T-helper 2 cell treated with Interferon-gamma antibody and Interleukin-4, amounts not matched to agents 100 ng/mL and 5 ng/mL, for 36 hours (primary cell): ENCODE data around the gene SETD2. TPM values are rescaled to one million over a fixed set of nuclear protein-coding genes. Genes with fewer than 3 reads are reported as not detected.
"Not testable (repeated sequence)": the region's sequence is repeated elsewhere in the genome, so short reads cannot be mapped to it uniquely, and the experiment has no call there.

Experiments used
- intact Hi-C: fragments of 100-400 bp; cut with micrococcal nuclease; formaldehyde crosslinking; loops from one replicate; pipeline ENCODE4 v1.15.1; 2023
- total RNA-seq: library from RNA; stranded (reverse); gene quantifications from 2 replicates; pipeline ENCODE4 v1.2.3, GENCODE V29; 2022

SETD2 gene
- total RNA-seq, 1 donor from 2014 or later = 46.2 TPM

DNA sequence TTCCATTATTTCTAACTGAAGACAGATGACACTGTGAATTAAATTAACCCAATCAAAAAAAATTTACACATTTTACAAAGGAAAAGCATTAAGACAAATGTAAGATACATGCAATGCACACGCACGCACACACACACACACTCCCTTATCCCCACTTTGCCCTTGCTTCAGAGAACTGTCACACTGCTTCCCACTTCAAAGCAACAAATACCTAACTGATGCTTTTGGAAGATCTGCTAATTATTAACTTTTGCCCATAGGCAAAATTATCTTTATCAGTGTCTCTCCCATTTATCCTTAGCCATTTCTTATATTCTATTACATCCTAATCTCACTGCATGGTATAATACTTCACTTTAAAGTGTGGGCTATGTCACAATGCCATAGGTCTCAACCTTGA lies 60.3 kb downstream of the SETD2 start:
- intact Hi-C loops = no loop called here

DNA sequence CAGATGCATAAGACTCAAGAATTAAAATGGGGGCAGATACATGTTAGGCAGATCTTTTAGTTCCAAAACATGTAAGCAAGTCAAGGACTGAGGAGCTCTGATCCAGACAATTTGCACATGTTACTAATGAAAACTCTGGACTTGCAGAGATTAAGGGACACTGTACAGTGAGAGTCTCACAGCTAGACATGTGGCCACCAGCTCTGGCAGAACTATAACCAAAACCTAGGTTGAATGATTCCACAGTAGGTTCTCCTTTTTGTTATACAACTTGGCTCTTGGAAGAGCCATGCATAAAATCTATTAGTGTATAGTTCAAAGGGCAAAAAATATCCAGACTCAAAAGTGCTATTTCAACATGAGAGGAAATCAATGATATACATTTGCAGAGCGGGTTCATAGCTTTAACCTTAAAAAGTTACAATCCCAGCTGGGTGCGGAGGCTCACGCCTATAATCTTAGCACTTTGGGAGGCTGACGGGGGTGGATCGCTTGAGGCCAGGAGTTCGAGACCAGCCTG lies 61.8 kb downstream of the SETD2 start:
- intact Hi-C loops = no loop called here

DNA sequence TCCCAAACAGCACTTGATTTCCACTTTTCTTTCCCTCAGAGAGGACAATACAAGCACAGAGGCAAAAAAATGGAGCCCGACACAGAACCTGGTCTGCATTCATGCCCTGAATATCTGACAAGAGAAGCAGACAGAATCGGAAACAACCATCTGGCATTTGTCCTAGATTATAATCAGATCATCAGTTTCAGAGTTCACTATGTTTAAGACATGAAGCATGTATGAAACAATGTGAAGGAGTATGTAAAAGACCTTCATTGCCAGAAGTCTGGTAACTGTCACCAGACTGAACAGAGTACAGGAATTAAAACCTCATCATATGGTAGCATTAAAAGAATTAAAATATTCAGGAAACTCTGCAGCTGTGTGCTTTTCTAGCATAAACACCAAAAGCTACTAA lies 65.0 kb downstream of the SETD2 start:
- intact Hi-C loops = no loop called here

DNA sequence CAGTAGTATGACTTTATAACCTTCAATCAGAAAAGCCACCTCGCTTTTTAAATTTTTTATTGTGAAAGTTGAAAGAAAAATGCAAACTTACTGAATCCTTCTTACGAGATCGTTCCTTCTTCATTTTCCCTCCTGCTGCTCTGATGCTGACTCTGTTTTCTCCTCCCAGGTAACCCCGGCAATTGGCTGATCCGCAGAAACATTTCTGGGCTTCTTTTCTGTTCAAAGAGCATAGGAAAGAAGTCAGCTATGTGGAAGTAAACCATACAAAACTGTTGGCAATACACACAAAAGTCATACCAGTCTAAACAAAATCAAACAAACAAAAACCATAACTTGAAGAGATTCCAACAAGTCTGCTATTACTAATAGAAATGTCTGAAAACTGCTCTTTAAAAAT lies 66.0 kb downstream of the SETD2 start:
- intact Hi-C loops = no loop called here

DNA sequence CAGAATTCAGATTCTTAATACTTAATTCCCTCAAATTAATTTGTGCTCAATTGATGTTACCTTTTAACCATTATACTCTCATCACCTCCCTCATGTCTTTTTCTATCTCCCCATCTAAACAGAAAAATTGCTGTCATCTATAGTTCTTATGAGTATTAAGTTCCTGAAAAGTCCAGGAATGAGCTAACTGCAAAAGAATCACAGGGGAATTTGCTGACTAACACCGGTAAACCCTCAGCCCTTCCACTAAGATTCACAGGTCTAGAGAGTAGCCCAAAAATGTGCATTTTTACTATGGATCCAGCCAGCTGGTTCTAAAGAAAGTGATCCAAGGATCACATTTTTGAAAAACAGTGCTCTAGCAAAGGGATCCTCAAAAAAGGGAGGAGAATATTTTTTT lies 67.0 kb downstream of the SETD2 start:
- intact Hi-C loops = no loop called here

DNA sequence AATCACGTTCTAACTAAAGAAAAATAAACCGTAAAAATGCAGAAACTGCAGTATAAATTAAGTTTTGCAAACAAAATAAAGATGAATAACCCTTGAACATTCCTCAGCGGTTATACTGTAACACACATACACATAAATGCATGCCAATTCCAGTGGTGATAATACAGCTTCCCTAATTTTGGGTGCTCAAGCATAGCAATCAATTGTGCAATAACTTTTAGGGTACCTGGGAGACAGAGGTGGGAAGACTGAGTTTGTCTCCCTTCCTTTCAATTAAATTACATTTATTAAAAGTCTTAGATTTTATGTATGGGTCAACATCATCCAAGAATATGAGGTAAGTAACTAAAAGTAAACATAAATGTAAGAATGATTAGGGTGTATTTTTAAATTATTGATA lies 71.8 kb downstream of the SETD2 start:
- intact Hi-C loops = no loop called here

DNA sequence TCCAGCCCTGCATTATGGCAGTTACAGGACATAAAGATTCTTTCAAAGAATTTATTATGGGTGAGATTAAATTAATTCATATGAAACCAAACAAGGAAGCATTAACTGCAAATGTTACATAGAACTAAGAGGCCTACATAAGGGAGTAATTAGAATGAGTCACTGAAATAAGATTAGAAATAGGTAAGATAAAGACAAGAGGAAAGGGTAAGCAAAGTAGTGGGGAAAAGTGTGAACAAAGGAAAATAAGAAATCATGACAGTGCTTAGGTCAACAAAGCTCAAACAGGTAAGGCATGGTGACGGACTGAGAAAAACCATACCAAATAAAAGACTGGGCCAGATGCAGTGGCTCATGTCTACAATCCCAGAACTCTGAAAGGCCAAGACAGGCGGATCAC lies 74.3 kb downstream of the SETD2 start:
- intact Hi-C loops = no loop called here

DNA sequence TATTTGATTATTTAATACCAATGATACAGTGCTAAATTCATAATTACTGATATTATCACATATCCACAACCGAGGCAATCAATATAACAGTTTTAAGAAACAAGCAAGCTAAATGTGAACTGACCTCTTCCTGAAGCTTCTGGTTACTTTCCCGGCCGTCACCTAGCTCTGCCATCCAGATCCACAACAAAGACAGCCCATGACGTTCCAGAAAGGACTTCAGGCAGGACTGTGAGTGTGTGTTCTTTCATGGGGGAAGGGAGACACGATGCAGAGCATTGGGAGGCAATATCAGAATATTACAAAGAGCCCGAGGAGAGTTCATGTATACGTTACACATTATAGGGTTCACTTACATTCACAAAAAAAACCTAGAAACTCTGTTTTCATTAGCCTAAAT lies 77.8 kb downstream of the SETD2 start:
- intact Hi-C loops = no loop called here

DNA sequence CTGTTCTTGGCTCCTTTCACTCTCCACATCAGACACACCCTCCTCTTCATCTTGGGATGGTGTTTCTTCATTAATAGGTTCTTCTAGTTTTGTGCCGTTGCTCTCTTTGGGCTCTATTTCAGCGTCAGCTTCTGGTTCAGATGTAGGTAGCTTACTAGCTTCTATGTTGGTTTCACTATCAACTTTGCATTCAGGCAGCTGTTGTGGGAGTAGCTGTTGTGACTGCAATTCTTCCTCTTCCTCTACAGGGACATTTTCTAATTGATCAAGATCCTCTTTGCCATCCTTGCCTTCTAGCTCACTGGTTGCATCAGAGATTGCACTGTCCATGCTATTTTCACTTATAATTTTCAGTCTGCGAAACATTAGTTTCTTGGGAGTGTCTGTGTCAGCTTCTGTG lies 80.1 kb downstream of the SETD2 start:
- intact Hi-C loops = no loop called here

DNA sequence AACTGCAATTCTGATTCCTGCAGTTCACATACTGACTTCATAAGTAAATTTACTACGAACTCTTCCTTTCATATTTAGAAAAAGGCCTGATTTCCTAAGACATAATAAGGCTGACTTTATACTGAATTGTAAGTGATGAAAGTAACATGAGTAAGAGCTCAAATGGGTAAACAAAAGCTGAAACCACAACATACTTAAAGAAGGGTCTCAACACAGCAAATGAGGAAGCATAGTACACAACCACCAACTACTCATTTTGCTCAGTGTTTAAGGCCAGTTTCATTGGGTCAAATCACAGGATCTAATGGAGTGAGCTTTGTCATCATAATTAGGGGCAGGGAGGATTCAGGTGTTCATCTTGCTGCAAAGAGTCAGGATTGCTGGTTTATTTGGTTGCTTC lies 81.4 kb downstream of the SETD2 start:
- intact Hi-C loops = no loop called here

DNA sequence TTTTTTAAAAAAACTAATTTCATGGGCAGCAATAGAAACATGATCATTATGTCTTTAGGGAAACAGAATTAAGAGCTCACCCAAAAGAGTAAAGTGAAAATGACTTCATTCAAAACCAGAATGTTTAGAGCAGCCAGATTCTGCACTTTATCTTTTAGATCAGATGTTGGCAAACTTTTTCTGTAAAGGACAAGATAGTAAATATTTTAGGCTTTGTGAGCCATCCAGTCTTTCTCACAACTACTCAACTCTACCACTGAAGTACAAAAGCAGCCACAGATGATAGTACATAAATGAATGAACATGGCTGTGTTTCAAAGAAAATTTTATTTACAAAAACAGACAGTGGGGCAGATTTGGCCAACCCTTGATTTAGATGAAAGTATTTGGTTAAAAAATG lies 84.5 kb downstream of the SETD2 start:
- intact Hi-C loops = no loop called here

DNA sequence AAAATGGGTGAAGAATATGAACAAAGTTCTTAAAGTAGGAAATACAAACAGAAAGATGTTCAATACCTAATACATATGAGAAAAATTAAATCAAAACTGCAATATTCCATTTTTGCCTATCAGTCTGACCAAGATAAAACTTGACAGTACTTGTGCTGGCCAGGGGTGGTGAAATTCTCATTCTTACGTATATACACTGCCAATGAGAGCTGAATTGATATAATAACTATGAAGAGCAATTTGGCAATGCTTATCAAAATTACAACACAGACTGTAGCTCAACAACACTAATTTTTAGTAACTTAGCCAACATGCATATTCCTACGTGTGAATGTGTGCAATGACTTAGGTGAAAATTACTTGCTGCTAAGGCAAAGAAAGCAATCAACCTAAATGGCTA lies 90.2 kb downstream of the SETD2 start:
- intact Hi-C loops = no loop called here

DNA sequence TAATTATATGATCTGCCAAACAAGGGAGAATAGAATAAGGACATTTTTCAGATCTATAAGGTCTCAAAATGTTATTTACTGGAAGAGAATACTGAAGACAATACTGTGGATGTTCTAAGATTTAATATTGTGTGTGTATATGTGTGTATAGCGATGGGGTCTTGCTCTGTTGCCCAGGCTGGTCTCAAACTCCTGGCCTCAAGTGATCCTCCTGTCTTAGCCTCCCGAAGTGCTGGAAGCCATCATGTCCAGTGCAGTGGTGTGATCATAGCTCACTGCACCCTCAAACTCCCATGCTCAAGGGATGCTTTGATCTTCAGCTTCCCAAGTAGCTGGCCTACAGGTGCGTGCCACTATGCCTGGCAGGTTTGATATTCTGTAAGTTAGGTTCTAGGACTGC lies 93.1 kb downstream of the SETD2 start:
- intact Hi-C loops = no loop called here

DNA sequence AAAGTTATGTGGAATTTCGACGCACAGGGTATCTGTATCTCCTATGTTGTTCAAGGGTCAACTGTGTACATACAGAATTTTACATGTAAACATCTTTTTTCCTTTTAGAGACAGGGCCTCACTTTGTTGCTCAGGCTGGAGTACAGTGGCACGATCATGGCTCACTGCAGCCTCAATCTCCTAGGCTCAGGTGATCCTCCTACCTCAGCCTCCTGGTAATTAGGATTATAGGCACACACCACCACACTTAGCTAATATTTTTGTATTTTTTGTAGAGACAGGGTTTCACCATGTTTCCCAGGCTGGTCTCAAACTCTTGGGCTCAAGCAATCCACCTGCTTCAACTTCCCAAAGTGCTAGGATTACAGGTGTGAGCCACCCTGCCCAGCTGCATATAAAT lies 97.7 kb downstream of the SETD2 start:
- intact Hi-C loops = not testable (repeated sequence)

DNA sequence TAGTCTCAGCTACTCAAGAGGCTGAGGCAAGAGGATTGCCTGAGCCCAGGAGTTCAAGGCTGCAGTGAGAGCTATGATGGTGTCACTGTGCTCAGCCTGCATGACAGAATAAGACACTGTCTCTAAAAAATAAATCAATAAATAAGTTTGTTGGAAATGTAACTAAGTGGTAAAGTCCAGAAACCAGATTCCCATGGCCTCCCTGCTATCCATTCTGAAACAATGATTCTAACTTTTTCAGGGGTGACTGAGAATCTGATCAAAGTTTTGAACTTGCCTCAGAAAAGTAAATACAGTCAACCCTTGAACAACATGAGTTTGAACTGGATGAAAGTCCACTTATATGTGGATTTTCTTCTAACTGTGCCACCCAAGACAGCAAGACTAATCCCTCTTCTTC lies 98.2 kb downstream of the SETD2 start:
- intact Hi-C loops = no loop called here

DNA sequence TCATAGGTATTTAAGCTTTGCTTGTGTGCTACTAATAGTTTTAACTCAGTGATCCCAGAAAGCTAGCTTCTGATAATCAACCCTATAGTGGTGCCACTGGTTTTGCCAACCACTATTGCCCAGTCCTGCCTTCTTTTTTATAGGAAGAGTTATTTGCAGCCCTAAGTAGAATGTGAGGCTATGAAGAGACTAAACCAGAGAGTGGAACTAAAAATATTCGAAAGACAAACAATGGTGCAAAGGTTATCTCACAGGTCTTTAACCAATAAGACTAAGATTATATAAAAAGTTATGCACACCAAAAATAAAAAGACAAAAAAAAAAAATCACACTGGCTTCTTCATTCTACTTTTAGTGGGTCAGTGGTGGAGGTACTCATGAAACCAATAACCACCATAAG lies 98.9 kb downstream of the SETD2 start:
- intact Hi-C loops = no loop called here

DNA sequence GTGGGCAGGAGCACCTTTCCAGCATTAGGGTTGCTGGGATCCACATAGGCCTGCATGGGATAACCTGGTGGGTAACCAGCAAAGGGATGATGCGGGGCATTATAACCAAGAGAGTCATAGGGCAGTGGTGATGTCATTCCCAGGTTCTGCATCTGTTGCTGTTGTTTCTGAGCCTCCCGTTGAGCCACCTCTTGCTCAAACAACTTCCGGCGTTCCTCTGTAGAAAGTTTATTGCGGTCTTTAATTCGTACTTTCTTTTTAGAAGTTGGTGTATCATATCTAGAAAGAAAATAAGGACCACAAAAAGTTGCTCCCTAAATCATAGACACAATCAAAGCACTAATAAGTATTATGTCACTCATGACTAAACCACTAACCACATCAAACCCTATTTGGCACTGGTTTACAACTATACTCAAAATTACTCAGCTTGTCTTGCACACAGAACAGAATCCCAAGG lies 106.7 kb downstream of the SETD2 start:
- intact Hi-C loops = loop anchor here (1.0 to 10.0 kb wide), 2 partner anchors 108 to 225 kb away; partner anchors contain the start of genes KIF9, KLHL18 and SETD2

DNA sequence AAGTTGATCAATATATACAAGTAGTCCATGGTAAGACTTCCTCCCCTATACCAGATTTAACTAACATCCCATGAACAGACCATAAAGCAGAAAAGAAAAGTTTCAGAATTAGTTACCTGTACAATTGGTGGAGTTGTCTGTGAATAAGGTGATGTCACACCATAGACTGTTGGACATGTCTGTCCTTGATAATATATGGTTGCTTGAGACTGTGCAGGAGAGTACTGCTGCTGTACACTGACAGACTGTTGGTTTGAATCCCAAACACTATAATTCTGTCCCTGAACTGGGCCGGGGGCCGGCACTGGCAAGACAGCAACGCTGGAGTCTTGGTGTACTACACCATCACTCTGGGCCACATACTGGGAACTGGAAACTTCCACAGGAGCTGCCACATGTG lies 107.2 kb downstream of the SETD2 start:
- intact Hi-C loops = loop anchor here (1.0 to 10.0 kb wide), 2 partner anchors 108 to 226 kb away; partner anchors contain the start of genes KIF9, KLHL18 and SETD2

DNA sequence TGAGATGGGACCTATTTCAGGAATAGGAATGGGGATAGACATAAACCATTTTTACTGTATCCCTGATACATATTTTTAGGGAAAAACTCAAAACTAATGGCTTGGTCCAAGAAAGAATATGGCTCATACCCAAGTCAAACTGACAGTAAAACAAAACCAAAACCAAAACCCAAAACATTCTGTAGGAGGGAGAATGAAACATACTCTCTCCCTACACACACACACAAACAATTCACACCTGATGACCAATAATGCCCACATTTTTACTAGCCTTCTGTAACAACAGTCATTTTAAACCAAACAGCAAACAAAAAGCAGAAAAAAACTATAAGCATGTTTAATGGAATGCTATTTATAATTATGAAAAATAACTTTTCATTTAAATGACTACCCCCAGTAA lies 109.5 kb downstream of the SETD2 start:
- intact Hi-C loops = loop anchor here (10.0 kb wide), 1 partner anchor 110 kb away; the partner anchor contains the start of gene SETD2

DNA sequence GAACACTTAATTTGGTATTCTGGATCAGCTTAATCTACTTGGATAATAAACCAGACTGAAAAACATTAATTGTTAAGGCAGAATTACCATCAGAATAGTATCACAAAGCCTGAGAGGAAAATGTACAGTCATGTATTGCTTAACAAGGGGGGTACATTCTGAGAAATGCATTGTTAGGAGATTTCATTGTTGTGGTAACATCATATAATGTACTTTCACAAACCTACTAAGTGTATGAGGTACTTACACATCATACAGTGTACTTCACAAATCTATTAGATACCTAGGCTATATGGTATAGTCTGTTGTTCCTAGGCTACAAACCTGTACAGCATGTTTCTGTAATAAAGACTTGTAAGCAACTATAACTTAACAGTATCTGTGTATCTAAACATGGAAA lies 116.2 kb downstream of the SETD2 start:
- intact Hi-C loops = no loop called here

DNA sequence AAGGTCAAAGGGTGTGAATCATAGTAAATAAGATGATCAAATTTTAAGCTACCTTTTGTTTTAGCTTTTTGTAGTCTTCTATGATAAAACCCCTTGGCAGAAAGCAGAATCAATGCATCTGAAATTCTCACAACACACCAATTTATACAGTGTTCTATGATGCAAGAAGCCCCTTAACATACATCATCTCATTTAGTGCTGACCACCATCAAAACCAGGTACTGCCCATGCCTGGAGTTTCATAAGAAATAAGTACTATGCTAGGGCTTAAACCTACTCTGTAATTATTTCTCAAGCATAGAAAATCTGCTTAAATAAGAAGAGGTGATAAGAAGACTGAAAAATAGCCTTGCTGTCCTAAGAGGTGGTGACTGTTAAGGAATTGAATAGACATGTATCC lies 116.8 kb downstream of the SETD2 start:
- intact Hi-C loops = no loop called here

DNA sequence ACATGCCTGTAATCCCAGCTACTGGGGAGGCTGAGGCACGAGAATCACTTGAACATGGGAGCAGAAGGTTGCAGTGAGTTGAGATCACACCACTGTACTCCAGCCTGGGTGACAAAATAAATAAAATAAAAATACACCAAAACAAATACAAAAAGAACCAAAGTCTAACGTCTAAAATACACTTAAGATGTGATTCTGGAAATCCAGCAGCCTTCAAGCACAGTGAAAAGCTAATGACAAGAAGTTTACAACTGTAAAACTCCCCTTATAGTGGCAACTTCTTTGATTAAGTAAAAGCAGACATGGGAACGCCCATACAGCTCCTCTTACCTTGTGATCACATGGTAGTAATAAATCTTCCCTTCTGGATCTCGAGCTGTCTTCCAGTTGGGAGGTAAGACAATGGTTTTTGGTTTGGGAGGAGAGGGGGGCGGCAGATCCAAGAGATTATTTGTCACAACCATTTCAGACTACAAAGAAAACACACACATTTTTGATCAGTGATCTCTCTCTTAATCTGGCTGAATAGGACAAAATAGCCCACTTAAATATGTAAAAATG lies 121.6 kb downstream of the SETD2 start:
- intact Hi-C loops = no loop called here

DNA sequence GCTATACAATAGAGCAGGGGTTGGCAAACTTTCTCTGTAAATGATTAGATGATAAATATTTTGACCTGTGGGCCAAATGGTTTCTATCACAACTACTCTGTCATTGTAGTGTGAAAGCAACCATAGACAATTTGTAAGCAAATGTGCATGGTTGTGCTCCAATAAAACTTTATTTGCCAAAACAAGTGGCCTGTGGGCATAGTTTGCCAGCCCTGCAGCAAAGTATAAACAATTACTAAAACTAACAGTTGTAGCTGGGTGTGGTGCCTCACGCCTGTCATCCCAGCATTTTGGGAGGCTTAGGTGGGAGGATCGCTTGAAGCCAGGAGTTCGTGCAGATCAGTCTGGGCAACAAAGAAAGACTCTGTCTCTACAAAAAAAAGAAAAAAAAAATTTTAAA lies 122.8 kb downstream of the SETD2 start:
- intact Hi-C loops = no loop called here

DNA sequence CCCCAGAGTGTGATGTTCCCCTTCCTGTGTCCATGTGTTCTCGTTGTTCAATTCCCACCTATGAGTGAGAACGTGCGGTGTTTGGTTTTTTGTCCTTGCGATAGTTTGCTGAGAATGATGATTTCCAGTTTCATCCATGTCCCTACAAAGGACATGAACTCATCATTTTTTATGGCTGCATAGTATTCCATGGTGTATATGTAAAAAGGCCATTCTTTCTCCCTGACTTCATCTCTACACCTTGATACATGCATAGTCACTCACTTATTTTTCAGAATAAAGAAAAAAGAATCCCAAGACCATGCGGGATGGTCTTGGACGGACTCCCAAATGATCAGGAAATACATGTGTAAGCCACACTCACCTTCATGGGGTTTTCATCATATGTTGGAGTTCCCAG lies 126.6 kb downstream of the SETD2 start:
- intact Hi-C loops = not testable (repeated sequence)
